Fibroblast of lung (primary cell): ENCODE measurements around the gene WBP11. TPM values are rescaled to one million over a fixed set of nuclear protein-coding genes. Genes with fewer than 3 reads are reported as not detected.

Experiments used
- DNase-seq, 2 donors: peaks; one replicate each; pipeline versions ENCODE4 v3.0.0 to v3.0.0-alpha.2; 2010; ENCODE audit warnings: low read depth in 2 of 2
- H2AFZ ChIP-seq: 2 replicates; pipeline ENCODE4 v1.5.1; 2012; ENCODE audit warnings: low read length, control low read depth, inconsistent platforms
- H3K27ac ChIP-seq: 2 replicates; pipeline ENCODE4 v1.5.1; 2011; ENCODE audit warnings: low read length, control low read depth; ENCODE audit not compliant: insufficient read depth
- H3K27me3 ChIP-seq: 2 replicates; pipeline ENCODE4 v1.5.1; 2011; ENCODE audit warnings: mild to moderate bottlenecking, low read length; ENCODE audit not compliant: control insufficient read depth, insufficient read depth
- H3K36me3 ChIP-seq: 2 replicates; pipeline ENCODE4 v1.5.1; 2011; ENCODE audit warnings: low read length; ENCODE audit not compliant: control insufficient read depth, insufficient read depth
- H3K4me1 ChIP-seq: 2 replicates; pipeline ENCODE4 v1.5.1; 2011; ENCODE audit warnings: low read length; ENCODE audit not compliant: control insufficient read depth, insufficient read depth; ENCODE audit errors: extremely low read depth
- H3K4me2 ChIP-seq: 2 replicates; pipeline ENCODE4 v1.5.1; 2011; ENCODE audit warnings: low read length, control low read depth; ENCODE audit not compliant: insufficient read depth; ENCODE audit errors: extremely low read depth
- H3K4me3 ChIP-seq, 4 experiments: fragments of 200-600 bp in 1 of 4; sonication (generic) in 1 of 4; replicated peaks in 1 of 4; 2 replicates each; pipeline ENCODE4 v1.5.1; 2011 to 2016; ENCODE audit warnings: low read length in 4 of 4, low read depth in 3 of 4, mild to moderate bottlenecking in 3 of 4, control low read depth in 2 of 4, inconsistent platforms in 1 of 4, mixed read lengths in 1 of 4; ENCODE audit not compliant: insufficient read depth in 1 of 4; ENCODE audit errors: control extremely low read depth in 1 of 4
- H3K79me2 ChIP-seq: 2 replicates; pipeline ENCODE4 v1.5.1; 2012; ENCODE audit warnings: mild to moderate bottlenecking, low read length, inconsistent platforms; ENCODE audit not compliant: control insufficient read depth, insufficient read depth
- H3K9ac ChIP-seq: 2 replicates; pipeline ENCODE4 v1.5.1; 2011; ENCODE audit warnings: mild to moderate bottlenecking, low read length, control low read depth; ENCODE audit not compliant: insufficient read depth
- H3K9me3 ChIP-seq: 2 replicates; pipeline ENCODE4 v1.5.1; 2012; ENCODE audit warnings: low read depth, low read length; ENCODE audit not compliant: control insufficient read depth, insufficient read depth
- H4K20me1 ChIP-seq: 2 replicates; pipeline ENCODE4 v1.5.1; 2011; ENCODE audit warnings: low read length; ENCODE audit not compliant: control insufficient read depth, insufficient read depth; ENCODE audit errors: extremely low read depth
- EZH2 ChIP-seq: IDR thresholded peaks from 2 replicates; pipeline ENCODE4 v1.5.1; 2012; ENCODE audit warnings: low read length, control low read depth, mild to moderate bottlenecking; ENCODE audit errors: missing control alignments
- polyA plus RNA-seq, 2 donors: library from polyadenylated mRNA; depleted of rRNA in 1 of 2; stranded (reverse) in 1 of 2; unstranded in 1 of 2; fragments of >200 nt; gene quantifications; 2 replicates each; pipeline ENCODE4 v1.2.1, GENCODE V29; 2011 to 2012; ENCODE audit warnings: missing spikeins in 1 of 2
- total RNA-seq: library from RNA; depleted of rRNA; stranded (reverse); fragments of >200 nt; gene quantifications from 2 replicates; pipeline ENCODE4 v1.2.1, GENCODE V29; 2014
- TF ChIP-seq, protein P1 (sequence below), 2 donors: IDR thresholded peaks in 1 of 2; conservative IDR thresholded peaks in 1 of 2; 1 replicate in 1 of 2; 2 replicates in 1 of 2; pipeline ENCODE4 v1.5.1; 2011 to 2012; ENCODE audit warnings: low read length in 2 of 2, control low read depth in 1 of 2, inconsistent platforms in 1 of 2, low read depth in 1 of 2, mild to moderate bottlenecking in 1 of 2

Gene WBP11
- total and polyA plus RNA-seq, 2 donors (not counting 1 experiment from before 2014, with no cell fraction given), result 10.6 to 17.5 TPM

DNA sequence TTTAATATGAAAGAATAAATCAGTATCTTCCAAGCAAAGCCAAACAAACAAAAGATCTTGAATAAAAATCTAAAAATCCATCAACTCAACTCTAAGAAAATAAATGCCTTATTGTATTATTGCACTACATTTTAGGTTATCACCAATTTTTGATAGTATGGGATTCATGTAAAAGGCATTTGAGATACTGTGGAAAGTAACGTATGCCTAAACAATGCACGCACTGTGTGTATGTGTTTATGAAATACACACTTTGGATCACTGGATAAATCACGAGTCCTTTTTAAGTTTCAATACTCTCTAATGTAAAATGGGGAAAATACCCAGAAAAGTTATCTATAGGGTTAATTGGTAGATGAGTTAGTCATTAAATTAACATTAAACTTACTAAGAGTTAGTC is 17.7 kb downstream of the WBP11 start:
- no peak for DNase-seq
- Histone ChIP-seq H3K4me1 (no peaks in the 10 kb centered on the region), H3K9me3 (no peaks in the 10 kb centered on the region), H3K79me2 (no peaks in the 10 kb centered on the region), H3K4me2 (no peak overlapping the region), H3K27ac (no peak overlapping the region), H3K27me3 (no peaks in the 10 kb centered on the region), H3K9ac (no peak overlapping the region), H4K20me1 (no peaks in the 10 kb centered on the region), H3K4me3 (no peak overlapping the region), H2AFZ (no peak overlapping the region), H3K36me3 (peaks cover 6% of the 10 kb centered on the region)
- no peak for TF ChIP-seq EZH2
- TF ChIP-seq, protein P1, sequence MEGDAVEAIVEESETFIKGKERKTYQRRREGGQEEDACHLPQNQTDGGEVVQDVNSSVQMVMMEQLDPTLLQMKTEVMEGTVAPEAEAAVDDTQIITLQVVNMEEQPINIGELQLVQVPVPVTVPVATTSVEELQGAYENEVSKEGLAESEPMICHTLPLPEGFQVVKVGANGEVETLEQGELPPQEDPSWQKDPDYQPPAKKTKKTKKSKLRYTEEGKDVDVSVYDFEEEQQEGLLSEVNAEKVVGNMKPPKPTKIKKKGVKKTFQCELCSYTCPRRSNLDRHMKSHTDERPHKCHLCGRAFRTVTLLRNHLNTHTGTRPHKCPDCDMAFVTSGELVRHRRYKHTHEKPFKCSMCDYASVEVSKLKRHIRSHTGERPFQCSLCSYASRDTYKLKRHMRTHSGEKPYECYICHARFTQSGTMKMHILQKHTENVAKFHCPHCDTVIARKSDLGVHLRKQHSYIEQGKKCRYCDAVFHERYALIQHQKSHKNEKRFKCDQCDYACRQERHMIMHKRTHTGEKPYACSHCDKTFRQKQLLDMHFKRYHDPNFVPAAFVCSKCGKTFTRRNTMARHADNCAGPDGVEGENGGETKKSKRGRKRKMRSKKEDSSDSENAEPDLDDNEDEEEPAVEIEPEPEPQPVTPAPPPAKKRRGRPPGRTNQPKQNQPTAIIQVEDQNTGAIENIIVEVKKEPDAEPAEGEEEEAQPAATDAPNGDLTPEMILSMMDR (conservative IDR thresholded peaks at IDR 0.05 in 1 of 2, IDR thresholded peaks at IDR 0.05 in 1 of 2; ENCODE audit: low read depth in 1 of 2, low read length in 2 of 2), result no peak

DNA sequence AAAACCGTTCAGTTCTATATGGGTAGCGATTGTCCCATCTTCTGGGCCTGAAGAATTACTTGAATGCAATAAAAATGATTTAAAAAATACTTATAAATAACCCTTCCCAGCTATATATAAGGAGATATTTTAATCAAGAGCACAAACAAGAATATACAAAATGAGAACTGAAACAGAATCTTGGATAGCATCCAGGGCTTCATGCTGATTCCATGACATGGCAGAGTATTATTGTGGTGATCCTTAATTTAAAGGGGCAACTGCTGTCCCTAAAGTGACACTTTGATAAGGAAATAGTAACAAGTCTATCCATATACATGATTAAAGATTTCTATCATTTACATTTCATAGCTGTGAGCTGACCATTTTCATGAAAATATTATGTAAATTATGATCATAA is 18.8 kb downstream of the WBP11 start:
- Histone ChIP-seq H4K20me1 (no peaks in the 10 kb centered on the region), H3K4me2 (no peak overlapping the region), H3K4me1 (peaks cover 3% of the 10 kb centered on the region), H3K27me3 (no peaks in the 10 kb centered on the region), H3K4me3 (no peak overlapping the region), H3K79me2 (no peaks in the 10 kb centered on the region), H3K9ac (no peak overlapping the region), H3K36me3 (peaks cover 6% of the 10 kb centered on the region), H3K27ac (no peak overlapping the region), H3K9me3 (no peaks in the 10 kb centered on the region), H2AFZ (no peak overlapping the region)
- no peak for TF ChIP-seq EZH2
- DNase-seq, result no peak

DNA sequence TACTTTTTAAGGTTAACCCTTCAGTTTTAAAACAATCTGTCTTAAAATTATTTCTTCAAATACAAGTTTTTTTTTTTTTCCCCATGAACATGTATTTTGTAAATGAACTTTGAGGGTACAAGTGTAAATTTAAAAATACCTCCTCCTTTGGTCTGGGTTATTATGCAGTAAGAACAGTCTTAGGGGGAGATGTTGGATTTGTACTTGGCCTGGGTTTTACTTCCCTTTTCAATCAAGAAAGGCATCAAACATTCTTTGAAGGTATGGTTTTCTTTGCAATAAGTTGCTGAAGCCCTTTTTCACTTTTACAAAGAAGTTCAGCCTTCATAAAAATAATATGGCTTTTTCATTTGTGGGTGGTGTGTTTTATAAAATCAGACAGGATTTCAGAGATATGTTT is 20.5 kb downstream of the WBP11 start:
- H3K9me3 ChIP-seq, result no peaks in the 10 kb centered on the region
- TF ChIP-seq, protein P1 (conservative IDR thresholded peaks at IDR 0.05 in 1 of 2, IDR thresholded peaks at IDR 0.05 in 1 of 2; ENCODE audit: low read depth in 1 of 2, low read length in 2 of 2), result no peak
- no peak for TF ChIP-seq EZH2

More for the DNA sequence above, 20.5 kb downstream of the WBP11 start:
- peaks cover 3% of the 10 kb centered on the region for H3K36me3 ChIP-seq
- DNase-seq, result no peak
- no peaks in the 10 kb centered on the region for H3K79me2 ChIP-seq
- no peak overlapping the region for H3K4me2 ChIP-seq
- no peak overlapping the region for H2AFZ ChIP-seq
- no peak overlapping the region for H3K4me3 ChIP-seq
- H3K9ac ChIP-seq, result no peak overlapping the region
- no peaks in the 10 kb centered on the region for H3K27me3 ChIP-seq
- H4K20me1 ChIP-seq, result no peaks in the 10 kb centered on the region
- H3K4me1 ChIP-seq, result peaks cover 3% of the 10 kb centered on the region
- H3K27ac ChIP-seq, result no peak overlapping the region
